HAP-1 (cell line): Measurements from ENCODE around the gene KLHDC7B.

ENCODE experiments used
- DNase-seq, 2 experiments: peaks; one replicate each; pipeline ENCODE4 v3.0.0-alpha.2; 2016 to 2020; ENCODE audit warnings: low spot score in 2 of 2
- H3K27me3 ChIP-seq: fragments of 250-450 bp; sonication (Bioruptor Pico); 2 replicates; pipeline ENCODE4 v1.5.1; 2020; ENCODE audit warnings: low read depth, mild to moderate bottlenecking, moderate library complexity
- H3K36me3 ChIP-seq: fragments of 250-450 bp; sonication (Bioruptor Pico); replicated peaks from 2 replicates; pipeline ENCODE4 v1.5.1; 2020; ENCODE audit warnings: mild to moderate bottlenecking
- H3K4me1 ChIP-seq: fragments of 250-450 bp; sonication (Bioruptor Pico); 2 replicates; pipeline ENCODE4 v1.5.1; 2020; ENCODE audit warnings: mild to moderate bottlenecking
- H3K4me3 ChIP-seq: fragments of 250-450 bp; sonication (Bioruptor Pico); 2 replicates; pipeline ENCODE4 v1.5.1; 2020; ENCODE audit warnings: mild to moderate bottlenecking, moderate library complexity
- H3K9me3 ChIP-seq: fragments of 250-450 bp; sonication (Bioruptor Pico); 2 replicates; pipeline ENCODE4 v1.5.1; 2020; ENCODE audit warnings: mild to moderate bottlenecking, moderate library complexity
- in situ Hi-C: fragments of 300-500 bp; cut with MboI; formaldehyde crosslinking; loops from 3 replicates; pipeline ENCODE4 v1.14.3; 2020; ENCODE audit warnings: low sequenced_read_pairs, inconsistent platforms, mixed read lengths

Gene KLHDC7B

DNA sequence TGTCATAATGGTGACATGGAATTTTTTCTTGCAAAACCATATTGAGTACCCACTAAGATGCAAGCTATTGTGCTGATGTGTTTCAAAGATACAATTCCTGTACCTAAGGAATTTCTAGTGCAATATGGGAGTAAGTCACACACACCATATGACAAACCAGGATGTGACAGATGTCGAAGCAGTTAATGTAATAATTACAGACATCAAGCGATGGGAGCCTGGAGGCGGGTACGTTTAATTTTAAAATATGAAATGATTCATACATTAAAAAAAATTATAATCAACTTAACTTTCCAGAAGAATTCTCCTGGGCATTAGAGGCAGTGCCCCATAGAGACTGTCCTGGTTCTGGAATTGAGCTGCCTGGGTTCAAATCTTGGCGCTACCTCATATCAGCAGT, 11.0 kb downstream of the KLHDC7B start:
- in situ Hi-C loops = no loop called here
- H3K27me3 ChIP-seq = no peaks in the 10 kb centered on the region
- H3K4me3 ChIP-seq = no peak overlapping the region
- no peaks in the 10 kb centered on the region for H3K36me3 ChIP-seq
- no peak for DNase-seq
- H3K4me1 ChIP-seq = peaks cover 9% of the 10 kb centered on the region
- no peaks in the 10 kb centered on the region for H3K9me3 ChIP-seq

GRCh38 chr22:50560034-50560433, 14.3 kb downstream of the KLHDC7B start:
- peaks cover 15% of the 10 kb centered on the region for H3K4me1 ChIP-seq
- H3K36me3 ChIP-seq = no peaks in the 10 kb centered on the region
- DNase-seq = no peak
- in situ Hi-C loops = no loop called here
- no peaks in the 10 kb centered on the region for H3K27me3 ChIP-seq
- H3K9me3 ChIP-seq = no peaks in the 10 kb centered on the region
- no peak overlapping the region for H3K4me3 ChIP-seq

- DNase-seq = no peak
- 0 out of 2 replicates have a peak, but pooled peaks cover 6% of the 10 kb centered on the region for H3K4me1 ChIP-seq
- no peaks in the 10 kb centered on the region for H3K9me3 ChIP-seq
- no peaks in the 10 kb centered on the region for H3K27me3 ChIP-seq
- H3K4me3 ChIP-seq = no peak overlapping the region
- in situ Hi-C loops = no loop called here
- H3K36me3 ChIP-seq = no peaks in the 10 kb centered on the region
Observed at GRCh38 chr22:50561401-50562358, 16.0 kb downstream of the KLHDC7B start.

- no peaks in the 10 kb centered on the region for H3K36me3 ChIP-seq
- no peaks in the 10 kb centered on the region for H3K9me3 ChIP-seq
- DNase-seq = peak; percentile 91 to 99
- in situ Hi-C loops = no loop called here
- no peaks in the 10 kb centered on the region for H3K27me3 ChIP-seq
- peak within 1 kb of the TSS; percentile 57 for H3K4me3 ChIP-seq
- 0 out of 2 replicates have a peak, but pooled peaks cover 6% of the 10 kb centered on the region for H3K4me1 ChIP-seq
Observed at GRCh38 chr22:50562523-50563412, 17.1 kb downstream of the KLHDC7B start, which contains the start of gene SYCE3. Gene SYCE3, minus strand, starts transcription at chr22:50562919. Its CDS starts 6,514 bp downstream, at chr22:50556405.

GRCh38 chr22:50563413-50564160, 17.9 kb downstream of the KLHDC7B start:
- H3K27me3 ChIP-seq = no peaks in the 10 kb centered on the region
- in situ Hi-C loops = no loop called here
- 0 out of 2 replicates have a peak, but pooled peaks cover 6% of the 10 kb centered on the region for H3K4me1 ChIP-seq
- DNase-seq = no peak
- H3K36me3 ChIP-seq = peaks cover 2% of the 10 kb centered on the region; the same call in 1 of the 2 replicates
- H3K4me3 ChIP-seq = peak overlapping the region; percentile 57
- H3K9me3 ChIP-seq = no peaks in the 10 kb centered on the region

GRCh38 chr22:50564289-50564688, 18.6 kb downstream of the KLHDC7B start:
- no peaks in the 10 kb centered on the region for H3K27me3 ChIP-seq
- in situ Hi-C loops = no loop called here

GRCh38 chr22:50567721-50568252, 22.1 kb downstream of the KLHDC7B start:
- in situ Hi-C loops = no loop called here
- Histone ChIP-seq H3K4me3 (no peak overlapping the region), H3K9me3 (no peaks in the 10 kb centered on the region), H3K36me3 (peaks cover 44% of the 10 kb centered on the region), H3K27me3 (no peaks in the 10 kb centered on the region), H3K4me1 (0 out of 2 replicates have a peak, but pooled peaks cover 6% of the 10 kb centered on the region)
- no peak for DNase-seq

More at GRCh38 chr22:50564289-50564688, 18.6 kb downstream of the KLHDC7B start:
- no peaks in the 10 kb centered on the region for H3K9me3 ChIP-seq
- peaks cover 9% of the 10 kb centered on the region for H3K36me3 ChIP-seq
- H3K4me1 ChIP-seq = 0 out of 2 replicates have a peak, but pooled peaks cover 6% of the 10 kb centered on the region
- DNase-seq = no peak
- H3K4me3 ChIP-seq = no peak overlapping the region

DNA sequence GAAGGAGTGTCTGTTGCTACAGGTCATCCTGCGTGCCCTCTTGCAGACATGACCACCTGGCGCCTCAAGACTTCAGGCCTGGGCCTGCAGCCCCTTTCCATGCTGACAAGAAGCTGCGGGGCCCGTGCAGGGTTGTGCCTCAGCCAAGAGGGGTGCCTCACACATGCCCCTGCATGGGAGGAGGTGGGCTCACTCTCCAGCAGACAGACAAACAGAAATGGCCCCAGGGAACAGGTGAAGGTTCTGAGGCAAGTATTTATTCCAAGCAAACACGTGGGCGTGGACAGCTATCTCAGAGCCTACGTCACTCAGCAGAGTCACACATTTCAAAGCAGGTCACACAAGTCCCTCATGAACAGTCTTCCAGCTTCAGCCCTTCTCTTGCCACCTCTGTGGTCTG, 22.9 kb downstream of the KLHDC7B start:
- no peak overlapping the region for H3K4me3 ChIP-seq
- H3K9me3 ChIP-seq = no peaks in the 10 kb centered on the region
- H3K36me3 ChIP-seq = peaks cover 53% of the 10 kb centered on the region
- in situ Hi-C loops = no loop called here
- no peaks in the 10 kb centered on the region for H3K27me3 ChIP-seq
- H3K4me1 ChIP-seq = no peaks in the 10 kb centered on the region
- no peak for DNase-seq

DNA sequence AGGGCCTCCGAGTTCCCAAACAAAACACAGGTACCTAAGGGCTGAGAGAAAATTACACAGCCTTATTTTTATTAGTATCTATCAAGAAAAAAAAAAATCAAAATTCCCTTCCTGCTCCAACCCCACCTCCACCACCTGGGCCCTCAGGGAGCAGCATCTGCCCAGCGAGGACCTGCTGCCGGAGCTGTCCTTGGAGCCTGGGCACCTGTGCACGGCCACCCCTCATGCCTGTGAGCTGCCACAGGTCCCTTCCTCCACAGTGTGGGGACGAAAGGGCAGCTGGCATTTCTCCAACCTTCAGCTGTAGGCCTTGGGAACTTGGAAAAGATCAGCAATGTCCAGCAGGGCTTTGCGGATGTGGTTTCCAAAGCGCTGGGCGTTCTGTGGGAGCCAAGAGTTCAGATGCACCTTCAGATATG, 23.4 kb downstream of the KLHDC7B start:
- no peaks in the 10 kb centered on the region for H3K4me1 ChIP-seq
- H3K36me3 ChIP-seq = peaks cover 57% of the 10 kb centered on the region
- no peak overlapping the region for H3K4me3 ChIP-seq
- H3K27me3 ChIP-seq = no peaks in the 10 kb centered on the region
- no peaks in the 10 kb centered on the region for H3K9me3 ChIP-seq
- no peak for DNase-seq
- in situ Hi-C loops = no loop called here

- DNase-seq = no peak
- in situ Hi-C loops = no loop called here
- H3K36me3 ChIP-seq = peaks cover 63% of the 10 kb centered on the region
- no peaks in the 10 kb centered on the region for H3K9me3 ChIP-seq
- no peaks in the 10 kb centered on the region for H3K4me1 ChIP-seq
- no peaks in the 10 kb centered on the region for H3K27me3 ChIP-seq
- no peak overlapping the region for H3K4me3 ChIP-seq
Observed at GRCh38 chr22:50569896-50570535, 24.3 kb downstream of the KLHDC7B start.

GRCh38 chr22:50570861-50571260, 25.2 kb downstream of the KLHDC7B start:
- in situ Hi-C loops = no loop called here
- no peak for DNase-seq
- Histone ChIP-seq H3K4me1 (no peaks in the 10 kb centered on the region), H3K4me3 (no peak overlapping the region), H3K27me3 (no peaks in the 10 kb centered on the region), H3K9me3 (no peaks in the 10 kb centered on the region), H3K36me3 (peaks cover 68% of the 10 kb centered on the region)

- Histone ChIP-seq H3K4me3 (no peak overlapping the region), H3K36me3 (peaks cover 75% of the 10 kb centered on the region), H3K4me1 (no peaks in the 10 kb centered on the region), H3K9me3 (no peaks in the 10 kb centered on the region), H3K27me3 (no peaks in the 10 kb centered on the region)
- DNase-seq = no peak
- in situ Hi-C loops = no loop called here
Observed at GRCh38 chr22:50571264-50572175, 25.8 kb downstream of the KLHDC7B start.
